Measurements from ENCODE around the gene SEPTIN10.
"Not testable (repeated sequence)": the region's sequence is repeated elsewhere in the genome, so short reads cannot be mapped to it uniquely, and the experiment has no call there.

The SEPTIN10 gene

DNA sequence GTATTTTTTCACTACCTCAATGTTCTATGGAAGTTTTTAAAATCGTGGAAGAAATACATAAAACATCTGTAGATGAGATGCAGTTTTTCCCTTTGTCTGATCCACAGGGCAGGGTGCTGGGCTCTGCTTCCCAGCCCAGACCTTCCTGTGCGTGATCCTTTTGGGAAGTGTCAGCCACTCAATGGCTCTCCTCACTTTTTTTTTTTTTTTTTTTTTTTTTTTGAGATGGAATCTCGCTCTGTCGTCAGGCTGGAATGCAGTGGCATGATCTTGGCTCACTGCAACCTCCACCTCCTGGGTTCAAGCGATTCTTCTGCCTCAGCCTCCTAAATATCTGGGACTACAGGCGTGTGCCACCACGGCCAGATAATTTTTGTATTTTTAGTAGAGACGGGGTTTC lies 33.2 kb upstream of the SEPTIN10 start:
- Histone ChIP-seq H3K36me3 (ENCODE audit: control insufficient read depth, insufficient read depth, low read length) (no peaks in the 10 kb centered on the region), H3K27me3 (ENCODE audit: control insufficient read depth, insufficient read depth, low read length) (no peaks in the 10 kb centered on the region), H3K9me3 (ENCODE audit: control insufficient read depth, insufficient read depth, low read length) (no peaks in the 10 kb centered on the region), H3K27ac (ENCODE audit: low read length) (no peak overlapping the region), H3K4me3 (ENCODE audit: low read length) (no peak overlapping the region), H3K4me1 (ENCODE audit: control insufficient read depth, insufficient read depth, low read length) (peaks cover 6% of the 10 kb centered on the region; the same call in 1 of the 2 replicates)
- WGBS (ENCODE audit: insufficient coverage, insufficient read length), result no CpG with 5 or more reads among the region's 8 CpGs
- DNase-seq (ENCODE audit: low read depth, low spot score), result no peak

- no peak overlapping the region for H3K27ac ChIP-seq (ENCODE audit: low read length)
- no peak for DNase-seq (ENCODE audit: low read depth, low spot score)
- no peaks in the 10 kb centered on the region for H3K27me3 ChIP-seq (ENCODE audit: control insufficient read depth, insufficient read depth, low read length)
- no peaks in the 10 kb centered on the region for H3K9me3 ChIP-seq (ENCODE audit: control insufficient read depth, insufficient read depth, low read length)
- H3K4me1 ChIP-seq (ENCODE audit: control insufficient read depth, insufficient read depth, low read length), result peaks cover 6% of the 10 kb centered on the region; the same call in 1 of the 2 replicates
- no peak overlapping the region for H3K4me3 ChIP-seq (ENCODE audit: low read length)
- no peaks in the 10 kb centered on the region for H3K36me3 ChIP-seq (ENCODE audit: control insufficient read depth, insufficient read depth, low read length)
- no CpG with 5 or more reads among the region's 14 CpGs for WGBS (ENCODE audit: insufficient coverage, insufficient read length)
These were observed 31.8 kb upstream of the SEPTIN10 start for GRCh38 chr2:109645412-109646184.

DNA sequence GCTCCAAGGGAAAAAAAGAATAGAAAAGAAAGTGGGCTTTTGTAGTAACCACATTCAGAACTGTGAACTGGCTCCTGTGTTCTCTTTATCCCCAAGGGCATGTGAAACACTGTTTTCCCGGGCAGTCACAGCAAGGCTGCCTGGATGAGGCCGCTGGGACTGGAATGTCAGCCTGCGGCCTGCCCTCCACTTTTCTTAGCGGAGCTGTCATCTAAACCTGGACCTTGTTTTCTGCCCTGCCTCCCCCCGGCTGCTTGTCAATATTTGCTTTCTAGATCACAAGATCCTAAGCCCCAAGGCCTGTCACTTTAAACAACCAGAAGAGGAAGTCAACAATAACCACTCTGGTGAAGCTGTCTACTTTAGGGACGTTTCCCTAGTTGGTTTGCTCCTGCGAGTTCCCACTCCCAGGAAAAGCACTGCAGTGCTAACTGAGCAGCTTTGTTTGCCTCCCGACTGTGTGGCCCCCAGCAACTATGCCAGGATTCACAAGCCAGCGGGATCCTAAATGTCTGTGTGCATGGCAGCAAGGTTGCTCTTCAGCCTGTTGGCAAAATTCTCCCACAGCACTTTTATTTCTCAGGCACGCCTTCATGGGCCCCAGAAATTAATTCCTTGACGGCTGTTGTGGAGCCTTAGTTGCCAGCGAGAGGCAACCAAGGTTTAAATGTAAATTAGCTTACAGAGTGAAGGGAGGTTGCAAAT lies 31.0 kb upstream of the SEPTIN10 start:
- no CpG with 5 or more reads among the region's 12 CpGs for whole genome bisulfite sequencing (ENCODE audit: insufficient coverage, insufficient read length)
- DNase-seq (ENCODE audit: low read depth, low spot score), result no peak
- Histone ChIP-seq H3K4me3 (ENCODE audit: low read length) (no peak overlapping the region), H3K4me1 (ENCODE audit: control insufficient read depth, insufficient read depth, low read length) (peaks cover 6% of the 10 kb centered on the region; the same call in 1 of the 2 replicates), H3K36me3 (ENCODE audit: control insufficient read depth, insufficient read depth, low read length) (no peaks in the 10 kb centered on the region), H3K27ac (ENCODE audit: low read length) (no peak overlapping the region), H3K27me3 (ENCODE audit: control insufficient read depth, insufficient read depth, low read length) (no peaks in the 10 kb centered on the region), H3K9me3 (ENCODE audit: control insufficient read depth, insufficient read depth, low read length) (no peaks in the 10 kb centered on the region)

DNA sequence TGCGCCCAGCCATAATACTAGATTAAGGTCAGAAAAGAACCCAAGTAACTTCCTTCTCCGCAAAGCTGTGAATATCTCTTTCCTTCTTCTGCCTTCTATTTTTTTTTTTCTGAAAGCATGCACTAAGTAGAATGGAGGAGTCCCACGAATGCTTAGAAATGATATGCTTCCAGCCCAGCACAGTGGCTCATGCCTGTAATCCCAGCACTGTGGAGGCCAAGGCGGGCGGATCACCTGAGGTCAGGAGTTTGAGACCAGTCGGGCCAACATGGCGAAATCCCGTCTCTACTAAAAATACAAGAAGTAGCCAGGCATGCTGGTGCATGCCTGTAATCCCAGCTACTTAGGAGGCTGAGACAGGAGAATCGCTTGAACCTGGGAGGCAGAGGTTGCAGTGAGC lies 26.2 kb upstream of the SEPTIN10 start:
- not testable (repeated sequence) for H3K27me3 ChIP-seq (ENCODE audit: control insufficient read depth, insufficient read depth, low read length); H3K9me3 ChIP-seq (ENCODE audit: control insufficient read depth, insufficient read depth, low read length); H3K4me3 ChIP-seq (ENCODE audit: low read length); DNase-seq (ENCODE audit: low read depth, low spot score); H3K4me1 ChIP-seq (ENCODE audit: control insufficient read depth, insufficient read depth, low read length); H3K36me3 ChIP-seq (ENCODE audit: control insufficient read depth, insufficient read depth, low read length); H3K27ac ChIP-seq (ENCODE audit: low read length)
- no CpG with 5 or more reads among the region's 9 CpGs for WGBS (ENCODE audit: insufficient coverage, insufficient read length)

- H3K27me3 ChIP-seq (ENCODE audit: control insufficient read depth, insufficient read depth, low read length), result no peaks in the 10 kb centered on the region
- no CpG with 5 or more reads among the region's 3 CpGs for WGBS (ENCODE audit: insufficient coverage, insufficient read length)
- H3K4me1 ChIP-seq (ENCODE audit: control insufficient read depth, insufficient read depth, low read length), result no peaks in the 10 kb centered on the region
- no peaks in the 10 kb centered on the region for H3K36me3 ChIP-seq (ENCODE audit: control insufficient read depth, insufficient read depth, low read length)
- H3K27ac ChIP-seq (ENCODE audit: low read length), result no peak overlapping the region
- no peak overlapping the region for H3K4me3 ChIP-seq (ENCODE audit: low read length)
- H3K9me3 ChIP-seq (ENCODE audit: control insufficient read depth, insufficient read depth, low read length), result no peaks in the 10 kb centered on the region
- no peak for DNase-seq (ENCODE audit: low read depth, low spot score)
These were observed 25.0 kb upstream of the SEPTIN10 start for GRCh38 chr2:109638795-109639194.

DNA sequence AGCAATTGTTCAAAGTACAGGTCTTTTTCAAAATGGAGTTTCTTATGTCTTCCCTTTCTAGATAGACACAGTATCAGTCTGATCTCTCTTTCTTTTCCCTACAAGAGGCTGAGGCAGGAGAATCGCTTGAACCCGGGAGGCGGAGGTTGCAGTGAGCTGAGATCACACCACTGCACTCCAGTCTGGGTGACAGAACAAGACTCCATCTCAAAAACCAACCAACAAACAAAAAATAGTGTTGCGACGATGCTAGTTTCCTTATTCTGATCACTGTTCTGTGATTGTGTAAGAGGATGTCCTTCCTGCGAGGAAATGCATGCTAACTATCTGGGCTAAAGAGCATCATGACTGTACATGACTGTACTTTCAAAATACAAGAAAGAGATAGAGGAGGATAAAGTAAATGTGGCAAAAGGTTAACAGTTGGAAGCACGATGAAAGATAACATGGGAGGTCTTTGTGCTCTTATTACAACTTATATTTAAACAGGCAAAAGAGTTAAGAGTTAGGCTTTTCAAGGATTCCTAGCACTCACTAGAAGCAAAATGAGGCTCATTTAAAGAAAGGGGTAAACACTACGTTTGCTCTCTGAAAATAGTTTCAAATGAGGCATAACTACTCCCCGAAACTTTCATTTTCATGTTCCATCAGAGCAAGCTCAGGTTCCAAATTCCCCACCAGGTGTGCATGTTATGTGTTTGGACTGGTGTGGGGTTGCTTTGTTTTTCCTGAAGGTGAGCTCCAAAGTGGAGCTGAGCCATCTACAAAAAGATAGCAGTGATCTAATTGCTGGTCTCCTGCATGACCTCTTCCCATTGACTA lies 24.2 kb upstream of the SEPTIN10 start:
- Histone ChIP-seq H3K4me3 (ENCODE audit: low read length) (no peak overlapping the region), H3K4me1 (ENCODE audit: control insufficient read depth, insufficient read depth, low read length) (no peaks in the 10 kb centered on the region), H3K27ac (ENCODE audit: low read length) (no peak overlapping the region), H3K9me3 (ENCODE audit: control insufficient read depth, insufficient read depth, low read length) (no peaks in the 10 kb centered on the region), H3K27me3 (ENCODE audit: control insufficient read depth, insufficient read depth, low read length) (no peaks in the 10 kb centered on the region), H3K36me3 (ENCODE audit: control insufficient read depth, insufficient read depth, low read length) (no peaks in the 10 kb centered on the region)
- WGBS (ENCODE audit: insufficient coverage, insufficient read length), result no CpG with 5 or more reads among the region's 9 CpGs
- no peak for DNase-seq (ENCODE audit: low read depth, low spot score)

DNA sequence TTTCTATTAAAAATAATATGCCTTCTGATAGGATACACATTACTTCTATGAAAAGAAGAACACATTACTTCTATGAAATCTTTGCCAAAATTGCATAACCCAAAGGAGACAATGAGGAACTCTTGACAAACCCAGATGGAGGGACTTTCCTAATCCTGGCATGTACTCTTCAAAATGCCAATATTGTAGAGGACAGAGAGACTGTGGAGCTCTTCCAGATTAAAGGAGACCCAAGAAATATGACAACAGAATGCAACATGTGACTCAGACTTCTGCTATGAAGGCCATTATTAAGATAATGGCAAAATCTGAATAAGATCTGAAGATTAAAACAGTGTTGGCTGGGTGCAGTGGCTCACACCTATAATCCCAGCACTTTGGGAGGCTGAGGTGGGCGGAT lies 22.6 kb upstream of the SEPTIN10 start:
- H3K4me1 ChIP-seq (ENCODE audit: control insufficient read depth, insufficient read depth, low read length), result no peaks in the 10 kb centered on the region
- no peaks in the 10 kb centered on the region for H3K36me3 ChIP-seq (ENCODE audit: control insufficient read depth, insufficient read depth, low read length)

GRCh38 chr2:109635426-109636304 lies 21.9 kb upstream of the SEPTIN10 start:
- DNase-seq (ENCODE audit: low read depth, low spot score), result no peak
- Histone ChIP-seq H3K27ac (ENCODE audit: low read length) (no peak overlapping the region), H3K27me3 (ENCODE audit: control insufficient read depth, insufficient read depth, low read length) (no peaks in the 10 kb centered on the region), H3K4me3 (ENCODE audit: low read length) (no peak overlapping the region), H3K4me1 (ENCODE audit: control insufficient read depth, insufficient read depth, low read length) (no peaks in the 10 kb centered on the region), H3K9me3 (ENCODE audit: control insufficient read depth, insufficient read depth, low read length) (no peaks in the 10 kb centered on the region), H3K36me3 (ENCODE audit: control insufficient read depth, insufficient read depth, low read length) (no peaks in the 10 kb centered on the region)
- no CpG with 5 or more reads among the region's 11 CpGs for WGBS (ENCODE audit: insufficient coverage, insufficient read length)

More for the DNA sequence above, 22.6 kb upstream of the SEPTIN10 start:
- Histone ChIP-seq H3K27me3 (ENCODE audit: control insufficient read depth, insufficient read depth, low read length) (no peaks in the 10 kb centered on the region), H3K9me3 (ENCODE audit: control insufficient read depth, insufficient read depth, low read length) (no peaks in the 10 kb centered on the region), H3K27ac (ENCODE audit: low read length) (no peak overlapping the region), H3K4me3 (ENCODE audit: low read length) (no peak overlapping the region)
- no peak for DNase-seq (ENCODE audit: low read depth, low spot score)
- no CpG with 5 or more reads among the region's 1 CpG for WGBS (ENCODE audit: insufficient coverage, insufficient read length)

DNA sequence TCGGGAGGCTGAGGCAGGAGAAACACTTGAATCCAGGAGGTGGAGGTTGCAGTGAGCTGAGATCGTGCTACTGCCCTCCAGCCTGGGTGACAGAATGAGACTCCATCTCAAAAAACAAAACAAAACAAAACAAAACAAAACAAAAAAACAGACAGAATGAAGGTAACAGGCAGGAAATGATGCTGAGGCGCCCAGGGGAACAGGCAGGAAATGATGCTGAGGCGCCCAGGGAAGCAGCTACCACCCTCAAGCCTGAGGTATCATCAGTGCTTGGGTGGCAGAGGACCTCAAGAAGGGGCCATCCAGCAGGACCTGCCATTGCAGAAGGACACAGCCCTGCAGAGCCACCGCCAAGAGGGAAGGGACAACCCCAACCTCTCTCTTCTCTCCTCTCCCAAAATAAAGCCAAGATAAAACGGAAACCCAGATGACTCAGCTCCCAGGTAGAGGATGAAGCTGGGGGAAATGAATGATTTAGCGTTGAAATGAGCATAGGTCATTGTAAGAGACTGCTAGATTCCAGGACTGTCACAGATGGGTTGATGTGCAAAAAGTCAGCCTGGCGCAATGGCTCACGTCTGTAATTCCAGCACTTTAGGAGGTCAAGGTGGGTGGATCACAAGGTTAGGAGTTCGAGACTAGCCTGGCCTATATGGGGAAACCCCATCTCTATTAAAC lies 19.7 kb upstream of the SEPTIN10 start:
- Histone ChIP-seq H3K36me3 (ENCODE audit: control insufficient read depth, insufficient read depth, low read length) (no peaks in the 10 kb centered on the region), H3K27me3 (ENCODE audit: control insufficient read depth, insufficient read depth, low read length) (no peaks in the 10 kb centered on the region), H3K4me1 (ENCODE audit: control insufficient read depth, insufficient read depth, low read length) (no peaks in the 10 kb centered on the region), H3K27ac (ENCODE audit: low read length) (no peak overlapping the region), H3K4me3 (ENCODE audit: low read length) (no peak overlapping the region), H3K9me3 (ENCODE audit: control insufficient read depth, insufficient read depth, low read length) (no peaks in the 10 kb centered on the region)
- DNase-seq (ENCODE audit: low read depth, low spot score), result no peak
- WGBS (ENCODE audit: insufficient coverage, insufficient read length), result no CpG with 5 or more reads among the region's 10 CpGs

All from iPS DF 6.9 (cell line).